NB4 (cell line): Measurements from ENCODE around the gene OR2A14.

Experiments used
- POLR2A ChIP-seq: IDR thresholded peaks from 2 replicates; pipeline ENCODE4 v1.6.1; 2011; ENCODE audit warnings: mild to moderate bottlenecking; ENCODE audit not compliant: insufficient read length; ENCODE audit errors: extremely low read depth
- TF ChIP-seq, protein P1 (sequence below): IDR thresholded peaks from one replicate; pipeline ENCODE4 v1.5.1; 2012; ENCODE audit warnings: low read depth, low read length

DNA sequence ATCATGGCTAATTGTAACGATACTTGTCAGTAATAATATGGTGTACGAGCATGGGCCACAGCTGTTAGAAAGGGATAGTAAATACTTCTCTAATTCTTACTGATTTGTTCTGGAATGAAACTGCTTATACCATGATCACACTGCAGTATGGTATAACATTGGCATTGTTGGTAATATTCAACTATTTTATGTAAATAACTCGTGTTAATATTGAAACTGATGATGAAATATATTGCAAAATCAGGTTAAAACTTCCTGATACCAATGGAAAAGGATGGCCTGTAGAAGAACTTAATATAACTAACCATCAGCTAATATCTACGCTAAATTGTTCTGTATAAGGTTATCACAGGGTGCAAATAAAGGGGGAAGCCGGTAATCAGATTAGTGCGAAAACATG, 10.3 kb downstream of the OR2A14 start:
- TF ChIP-seq, protein P1, sequence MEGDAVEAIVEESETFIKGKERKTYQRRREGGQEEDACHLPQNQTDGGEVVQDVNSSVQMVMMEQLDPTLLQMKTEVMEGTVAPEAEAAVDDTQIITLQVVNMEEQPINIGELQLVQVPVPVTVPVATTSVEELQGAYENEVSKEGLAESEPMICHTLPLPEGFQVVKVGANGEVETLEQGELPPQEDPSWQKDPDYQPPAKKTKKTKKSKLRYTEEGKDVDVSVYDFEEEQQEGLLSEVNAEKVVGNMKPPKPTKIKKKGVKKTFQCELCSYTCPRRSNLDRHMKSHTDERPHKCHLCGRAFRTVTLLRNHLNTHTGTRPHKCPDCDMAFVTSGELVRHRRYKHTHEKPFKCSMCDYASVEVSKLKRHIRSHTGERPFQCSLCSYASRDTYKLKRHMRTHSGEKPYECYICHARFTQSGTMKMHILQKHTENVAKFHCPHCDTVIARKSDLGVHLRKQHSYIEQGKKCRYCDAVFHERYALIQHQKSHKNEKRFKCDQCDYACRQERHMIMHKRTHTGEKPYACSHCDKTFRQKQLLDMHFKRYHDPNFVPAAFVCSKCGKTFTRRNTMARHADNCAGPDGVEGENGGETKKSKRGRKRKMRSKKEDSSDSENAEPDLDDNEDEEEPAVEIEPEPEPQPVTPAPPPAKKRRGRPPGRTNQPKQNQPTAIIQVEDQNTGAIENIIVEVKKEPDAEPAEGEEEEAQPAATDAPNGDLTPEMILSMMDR = no peak
- no peak for TF ChIP-seq POLR2A
